ENCODE measurements around the gene TPST2. TPM values are rescaled to one million over a fixed set of nuclear protein-coding genes. Genes with fewer than 3 reads are reported as not detected.

The TPST2 gene
- total RNA-seq, 1 experiment from 2014 or later, result 55.9 TPM

DNA sequence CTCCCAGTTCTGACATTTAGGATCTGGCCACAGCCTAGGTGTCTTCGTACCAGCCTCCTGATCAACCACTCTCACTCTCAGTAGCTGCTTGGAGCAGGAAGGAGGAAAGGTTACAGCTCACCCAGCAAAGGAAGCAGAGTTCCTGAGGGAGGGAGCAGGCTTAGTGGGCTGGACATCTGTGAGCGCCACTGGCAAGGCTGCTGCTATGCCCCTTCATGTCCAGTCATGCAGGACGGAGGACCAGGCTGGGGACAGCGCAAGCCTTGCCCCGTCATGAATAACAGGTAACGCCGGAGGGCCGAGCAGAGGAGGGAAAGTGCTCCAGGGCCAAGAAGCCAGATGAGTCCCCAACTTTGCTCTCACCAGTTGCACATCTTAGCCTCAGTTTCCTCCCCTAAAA, 25.8 kb downstream of the TPST2 start:
- in situ Hi-C loops (cut with HindIII; ENCODE audit: low sequenced_read_pairs), result no loop called here
- DNase-seq (ENCODE audit: low spot score), result no peak

DNA sequence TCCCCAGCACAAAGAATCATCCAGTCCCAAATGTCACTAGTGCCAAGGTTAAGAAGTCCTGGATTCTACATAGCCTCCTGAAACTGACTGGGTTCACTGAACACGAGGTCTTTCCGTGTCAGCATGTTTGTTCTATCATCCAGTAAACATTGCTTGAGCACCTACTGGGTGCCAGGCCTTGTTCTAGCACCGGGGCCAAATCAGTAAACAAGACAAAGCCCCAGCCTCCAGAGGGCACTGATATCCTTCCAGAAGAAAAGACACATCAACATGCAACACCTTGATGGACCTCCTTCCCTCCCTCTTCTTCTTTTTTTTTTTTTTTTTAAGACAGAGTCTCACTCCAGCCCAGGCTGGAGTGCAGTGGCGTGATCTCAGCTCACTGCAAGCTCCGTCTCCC, 26.9 kb downstream of the TPST2 start:
- DNase-seq (ENCODE audit: low spot score), result no peak
- in situ Hi-C loops (cut with HindIII; ENCODE audit: low sequenced_read_pairs), result no loop called here

DNA sequence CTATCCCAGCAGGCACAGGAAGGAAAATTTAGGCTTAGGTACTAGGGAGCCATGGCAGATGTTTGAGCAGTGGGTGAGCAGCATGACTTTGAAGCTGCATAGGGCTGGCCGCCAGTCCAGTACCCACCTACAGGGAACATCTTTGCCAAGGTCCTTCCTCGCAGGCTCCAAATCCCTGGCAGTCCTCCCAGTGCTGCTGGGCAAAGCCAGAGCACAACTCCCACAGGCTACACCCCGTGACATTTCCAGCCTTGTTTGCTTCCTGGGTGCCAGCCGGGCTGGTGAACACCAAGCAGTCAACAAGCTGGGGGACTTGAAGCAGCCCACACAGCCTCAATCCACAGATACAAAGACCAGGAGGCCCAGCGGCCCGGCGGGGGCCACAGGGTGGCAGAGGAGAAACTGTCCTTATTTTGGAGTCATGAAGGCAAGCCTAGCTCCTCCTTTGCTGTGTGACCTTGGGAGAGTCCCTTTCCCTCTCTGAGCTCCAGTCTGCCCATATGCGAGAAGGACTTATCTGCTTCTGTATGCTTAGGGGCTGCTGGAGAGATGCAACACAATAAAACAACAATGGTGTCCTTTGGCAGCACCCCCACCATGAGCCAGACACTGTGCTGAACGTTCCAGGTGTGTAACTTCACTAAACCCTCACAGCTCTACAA, 28.0 kb downstream of the TPST2 start:
- in situ Hi-C loops (cut with HindIII; ENCODE audit: low sequenced_read_pairs), result no loop called here

DNA sequence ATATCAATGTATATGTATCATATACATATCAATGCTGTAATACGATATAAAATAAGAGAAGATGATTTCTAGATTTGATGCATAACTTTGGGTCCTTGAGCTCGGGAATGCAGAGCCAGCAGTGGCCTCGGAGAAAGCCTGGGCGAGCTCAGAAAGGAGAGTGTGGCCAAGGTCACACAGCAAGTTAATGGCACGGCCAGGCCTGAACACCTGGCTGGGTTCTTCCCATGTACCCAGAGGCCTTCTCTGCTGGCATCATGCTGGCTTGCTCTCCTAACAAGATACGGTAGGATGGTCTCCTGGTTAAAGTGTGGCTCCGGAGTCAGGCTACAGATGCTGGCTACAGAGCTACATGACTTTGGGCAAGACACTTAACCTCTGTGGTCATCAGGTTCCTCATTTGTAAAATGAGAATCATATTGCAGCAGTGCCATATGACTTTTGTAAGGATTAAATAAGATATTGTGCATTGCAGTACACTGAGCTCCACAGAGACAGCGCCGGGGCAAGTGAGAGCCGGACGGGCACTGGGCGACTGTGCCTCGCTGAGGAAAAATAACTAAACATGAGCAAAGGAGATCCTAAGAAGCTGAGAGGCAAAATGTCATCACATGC, 29.9 kb downstream of the TPST2 start:
- in situ Hi-C loops (cut with HindIII; ENCODE audit: low sequenced_read_pairs), result no loop called here
- DNase-seq (ENCODE audit: low spot score), result no peak

More for the DNA sequence above, 28.0 kb downstream of the TPST2 start:
- DNase-seq (ENCODE audit: low spot score), result no peak

DNA sequence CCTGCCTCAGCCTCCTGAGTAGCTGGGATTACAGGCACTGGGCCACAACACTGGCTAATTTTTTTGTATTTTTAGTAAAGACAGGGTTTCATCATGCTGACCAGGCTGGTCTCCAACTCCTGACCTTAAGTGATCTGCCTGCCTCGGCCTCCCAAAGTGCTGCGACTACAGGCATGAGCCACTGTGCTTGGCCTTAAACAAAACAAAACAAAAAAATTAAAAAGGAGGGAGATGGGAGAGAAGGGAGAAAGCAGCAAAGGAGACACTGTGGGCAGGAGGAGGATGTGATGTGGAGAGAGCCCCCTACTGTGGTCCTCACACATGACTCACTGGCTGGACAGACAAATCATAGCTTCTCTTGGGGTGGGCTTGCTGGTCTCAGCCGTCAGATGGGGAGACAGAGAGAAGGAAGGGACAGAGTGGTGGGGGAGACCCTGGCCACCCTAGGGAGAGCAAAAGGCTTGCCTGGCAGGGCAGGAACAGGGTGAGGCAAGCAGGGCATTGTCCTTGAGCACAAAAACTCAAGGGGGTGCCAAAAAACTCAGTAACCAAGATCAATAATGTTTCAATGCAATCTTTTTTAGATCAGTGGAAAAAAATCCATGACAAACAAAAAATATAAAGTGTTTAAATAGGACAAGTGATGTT, 31.6 kb downstream of the TPST2 start:
- in situ Hi-C loops (cut with HindIII; ENCODE audit: low sequenced_read_pairs), result no loop called here
- DNase-seq (ENCODE audit: low spot score), result no peak

DNA sequence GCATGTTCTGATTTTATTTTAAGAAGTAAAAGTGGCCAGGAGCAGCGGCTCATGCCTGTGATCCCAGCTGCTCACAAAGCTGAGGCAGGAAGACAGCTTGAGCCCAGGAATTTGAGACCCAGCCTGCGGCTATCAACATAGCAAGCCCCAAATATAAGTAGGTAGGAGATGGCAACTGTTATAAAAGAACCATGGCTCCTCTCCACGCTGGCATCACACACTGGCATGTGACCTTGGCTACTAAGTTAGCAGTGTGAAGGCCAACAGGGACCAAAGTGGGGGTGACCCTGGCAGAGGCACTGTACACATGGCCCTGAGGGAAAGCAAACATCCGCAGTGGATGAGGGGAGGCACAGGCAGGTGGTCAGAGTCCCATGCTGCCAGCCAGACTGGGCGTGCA, 33.0 kb downstream of the TPST2 start:
- no peak for DNase-seq (ENCODE audit: low spot score)
- in situ Hi-C loops (cut with HindIII; ENCODE audit: low sequenced_read_pairs), result no loop called here

DNA sequence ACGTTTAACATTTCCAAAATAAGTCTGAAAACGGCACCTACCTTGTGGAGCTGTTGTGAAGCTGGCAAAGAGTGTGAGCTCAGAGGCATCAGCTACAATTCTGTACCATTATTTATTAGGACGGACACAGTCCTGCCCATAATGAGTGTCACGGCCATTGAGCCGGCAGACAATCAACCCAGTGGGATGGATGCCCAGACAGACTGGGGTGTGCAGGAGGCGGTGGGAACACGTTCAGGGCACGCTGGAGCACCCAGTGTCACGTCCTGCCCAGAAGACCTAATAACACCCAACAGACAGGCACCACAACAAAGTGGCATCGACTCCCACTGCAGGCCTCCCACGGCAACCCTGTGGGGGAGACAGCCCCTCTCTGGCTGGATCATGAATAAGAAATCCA, 34.5 kb downstream of the TPST2 start:
- in situ Hi-C loops (cut with HindIII; ENCODE audit: low sequenced_read_pairs), result no loop called here
- no peak for DNase-seq (ENCODE audit: low spot score)

DNA sequence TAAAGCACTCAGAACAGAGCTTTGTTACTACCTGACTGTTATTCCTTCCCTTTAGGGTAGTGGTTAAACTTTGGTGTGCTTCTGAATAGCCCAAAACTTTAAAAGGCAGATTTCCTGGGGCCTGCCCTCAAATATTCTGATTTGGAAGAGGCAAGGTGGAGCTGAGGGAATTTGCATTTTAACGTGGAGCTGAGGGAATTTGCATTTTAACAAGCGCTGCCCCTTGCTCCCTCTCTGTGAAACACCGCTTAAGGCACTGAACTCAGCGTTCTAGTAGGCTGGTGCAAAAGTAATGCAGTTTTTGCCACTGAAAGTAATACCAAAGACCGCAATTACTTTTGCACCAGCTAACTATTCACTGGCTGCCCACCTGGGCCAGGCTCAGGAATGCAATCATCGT, 35.0 kb downstream of the TPST2 start:
- DNase-seq (ENCODE audit: low spot score), result no peak
- in situ Hi-C loops (cut with HindIII; ENCODE audit: low sequenced_read_pairs), result no loop called here

DNA sequence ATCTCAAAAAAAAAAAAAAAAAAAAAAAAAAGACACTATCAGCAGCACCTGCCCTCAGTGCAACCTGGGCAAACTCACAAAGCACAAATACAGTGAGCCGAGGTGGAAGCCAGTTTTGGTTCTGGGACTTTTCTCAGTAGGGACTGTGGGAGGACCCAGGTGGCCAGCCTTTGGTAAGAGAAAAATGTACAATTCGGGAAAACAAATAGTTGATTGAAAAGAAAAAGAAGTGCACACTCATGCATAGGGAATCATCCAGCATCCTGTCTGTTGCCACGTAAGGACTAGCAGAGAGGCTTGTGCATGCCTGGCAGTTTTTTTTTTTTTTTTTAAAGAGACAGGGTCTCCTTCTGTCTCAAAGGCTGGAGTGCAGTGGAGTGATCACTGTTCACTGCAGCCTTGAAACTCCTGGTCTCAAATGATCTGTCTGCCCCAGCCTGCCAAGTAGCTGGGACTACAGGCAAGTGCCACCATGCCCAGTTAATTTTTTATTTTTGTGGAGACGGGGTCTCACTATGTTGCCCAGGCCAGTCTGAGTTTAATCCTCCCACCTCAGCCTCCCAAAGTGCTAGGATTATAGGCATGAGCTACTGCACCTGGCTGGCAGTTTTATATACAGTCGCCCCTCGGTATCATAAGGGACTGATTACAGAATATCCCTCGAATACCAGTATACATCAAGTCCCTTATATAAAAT, 36.7 kb downstream of the TPST2 start:
- in situ Hi-C loops (cut with HindIII; ENCODE audit: low sequenced_read_pairs), result no loop called here
- no peak for DNase-seq (ENCODE audit: low spot score)

DNA sequence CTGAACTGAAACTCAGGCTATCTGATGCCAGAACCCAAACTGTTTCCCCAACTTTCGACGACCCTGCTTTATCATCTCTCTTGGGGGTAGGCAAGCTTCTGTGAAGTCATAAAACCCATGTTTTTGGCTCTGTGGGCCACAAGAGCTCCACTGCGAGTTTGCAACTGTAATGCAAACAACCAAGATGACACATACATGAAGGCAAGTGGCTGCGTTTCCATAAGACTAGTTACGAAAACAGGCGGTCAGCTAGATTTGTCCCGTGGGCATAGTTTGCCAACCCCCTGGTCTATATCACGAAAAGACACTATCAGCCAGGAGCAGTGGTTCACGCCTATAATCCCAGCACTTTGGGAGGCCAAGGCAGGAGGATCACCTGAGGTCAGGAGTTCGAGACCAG, 37.5 kb downstream of the TPST2 start:
- in situ Hi-C loops (cut with HindIII; ENCODE audit: low sequenced_read_pairs), result no loop called here
- DNase-seq (ENCODE audit: low spot score), result no peak

DNA sequence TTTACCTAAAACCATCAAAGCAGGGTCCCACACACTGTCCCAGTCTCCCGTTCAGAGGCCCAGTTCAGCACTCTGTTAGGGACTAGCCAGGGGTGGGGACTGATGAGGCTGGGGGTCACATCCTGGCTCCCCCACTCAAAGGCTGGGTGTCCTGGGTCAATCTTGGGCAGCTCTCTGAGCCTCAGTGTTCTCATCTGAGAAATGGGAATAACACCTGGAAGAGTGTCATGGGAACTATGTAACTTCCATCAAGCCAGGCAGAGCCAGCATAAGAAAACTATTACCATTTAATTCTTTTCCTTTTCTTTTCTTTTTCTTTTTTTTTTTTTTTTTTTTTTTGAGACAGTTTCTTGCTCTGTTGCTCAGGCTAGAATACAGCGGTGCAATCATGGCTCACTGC, 38.4 kb downstream of the TPST2 start:
- no peak for DNase-seq (ENCODE audit: low spot score)
- in situ Hi-C loops (cut with HindIII; ENCODE audit: low sequenced_read_pairs), result no loop called here

DNA sequence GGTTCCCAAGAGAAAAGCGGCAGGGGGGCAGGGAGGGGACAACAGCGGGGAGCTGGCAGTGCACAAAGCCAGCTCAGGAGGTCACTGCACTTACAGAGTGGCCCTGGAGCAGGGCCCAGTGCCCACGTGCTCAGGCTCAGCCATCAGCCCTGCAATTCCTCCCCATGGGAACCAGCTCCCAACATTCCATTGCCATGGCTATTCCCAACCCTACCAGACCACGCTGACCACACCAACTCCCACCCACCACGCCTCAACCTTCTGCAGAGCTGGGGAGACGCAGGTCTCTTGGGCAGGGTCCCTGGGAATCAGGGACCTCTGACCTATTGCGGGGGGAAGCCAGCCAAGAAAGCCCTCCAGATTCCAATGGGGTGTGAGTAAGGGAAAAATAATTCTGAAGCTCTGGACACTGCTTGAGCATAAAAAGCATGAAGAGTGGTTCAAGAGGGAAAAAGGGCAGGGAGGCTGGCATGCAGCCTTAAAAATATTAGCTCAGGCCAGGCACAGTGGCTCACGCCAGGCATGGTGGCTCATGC, 39.4 kb downstream of the TPST2 start:
- peak; percentile 22 for DNase-seq (ENCODE audit: low spot score)
- in situ Hi-C loops (cut with HindIII; ENCODE audit: low sequenced_read_pairs), result no loop called here

DNA sequence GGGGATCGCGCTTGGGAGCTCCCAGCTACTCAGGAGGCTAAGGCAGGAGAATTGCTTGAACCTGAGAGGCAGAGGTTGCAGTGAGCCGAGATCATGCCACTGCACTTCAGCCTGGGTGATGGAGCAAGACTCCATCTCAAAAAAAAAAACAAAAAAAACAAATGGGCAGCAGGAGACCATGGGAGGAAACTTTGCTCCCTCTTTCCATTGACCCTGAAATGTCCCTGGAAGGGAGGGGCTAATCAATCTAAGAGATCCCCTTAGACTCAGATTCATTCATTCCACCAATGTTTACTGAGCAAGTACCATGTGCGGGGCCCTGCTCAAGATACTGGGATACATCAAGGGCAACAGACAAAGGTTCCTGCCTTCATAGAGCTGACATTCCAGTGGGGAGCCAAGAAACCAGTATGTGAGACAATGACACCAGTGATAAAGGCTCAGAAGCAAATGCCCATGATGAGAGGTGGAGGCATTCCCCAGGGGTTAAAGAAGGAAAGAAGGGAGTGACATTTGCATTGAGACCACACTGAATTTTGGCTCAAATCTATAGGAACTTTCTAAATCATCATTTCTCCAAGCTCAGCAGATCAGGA, 39.9 kb downstream of the TPST2 start:
- no peak for DNase-seq (ENCODE audit: low spot score)
- in situ Hi-C loops (cut with HindIII; ENCODE audit: low sequenced_read_pairs), result no loop called here

DNA sequence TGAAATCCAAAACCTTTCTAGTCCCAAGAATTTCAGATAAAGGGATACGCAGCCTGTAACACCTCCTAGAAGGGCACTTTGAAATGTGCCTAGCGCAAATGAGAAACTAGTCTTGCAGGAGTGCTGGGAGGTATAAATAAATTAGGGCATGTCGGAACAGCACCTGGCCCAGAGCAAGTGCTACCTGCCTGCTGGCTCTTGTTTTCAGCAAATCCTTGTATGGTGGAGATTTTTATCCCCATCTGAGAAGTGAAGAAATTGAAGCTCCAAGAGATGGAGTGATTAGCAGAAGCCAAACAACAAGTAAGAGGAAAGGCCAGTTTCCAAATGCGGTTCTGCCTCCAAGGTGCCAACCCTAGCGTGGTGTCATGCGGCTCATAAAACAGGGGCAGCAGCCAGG, 40.9 kb downstream of the TPST2 start:
- no peak for DNase-seq (ENCODE audit: low spot score)
- in situ Hi-C loops (cut with HindIII; ENCODE audit: low sequenced_read_pairs), result no loop called here

DNA sequence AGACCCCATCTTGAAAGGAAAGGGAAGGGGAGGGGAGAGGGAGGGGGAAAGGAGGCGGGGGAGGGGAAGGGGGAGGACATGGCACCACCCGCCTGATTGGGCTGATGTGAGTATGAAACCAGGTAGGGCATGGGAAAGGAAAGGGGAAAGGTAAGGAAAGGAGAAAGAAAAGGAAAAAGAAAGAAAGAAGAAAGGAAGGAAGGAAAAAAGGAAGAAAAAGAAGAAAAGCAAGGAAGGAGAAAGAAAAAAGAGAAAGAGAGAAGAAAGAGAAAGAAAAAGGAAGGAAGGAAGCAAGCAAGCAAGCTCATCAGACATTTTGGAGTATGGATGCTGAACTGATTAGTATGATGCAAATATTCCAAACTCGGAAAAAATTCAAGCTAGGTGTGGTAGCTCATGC, 41.6 kb downstream of the TPST2 start:
- in situ Hi-C loops (cut with HindIII; ENCODE audit: low sequenced_read_pairs), result no loop called here
- no peak for DNase-seq (ENCODE audit: low spot score)

DNA sequence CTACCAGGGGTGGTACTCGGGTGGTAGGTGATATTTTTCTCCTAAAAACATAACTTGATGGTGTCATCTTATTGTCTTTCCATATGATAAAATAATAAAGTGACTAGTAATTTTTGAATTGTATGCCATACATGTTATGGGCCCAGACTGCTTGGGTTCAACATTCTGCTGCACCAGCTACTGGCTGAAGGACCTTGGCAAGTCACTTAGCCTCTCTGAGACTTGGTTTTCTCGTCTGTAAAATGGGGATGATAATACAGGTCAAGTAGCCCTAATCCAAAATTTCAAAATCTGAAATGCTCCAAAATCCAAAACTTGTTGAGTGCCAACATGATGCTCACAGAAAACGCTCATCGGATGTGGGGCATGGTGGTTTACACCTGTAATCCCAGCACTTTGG, 42.1 kb downstream of the TPST2 start:
- in situ Hi-C loops (cut with HindIII; ENCODE audit: low sequenced_read_pairs), result no loop called here
- DNase-seq (ENCODE audit: low spot score), result no peak

DNA sequence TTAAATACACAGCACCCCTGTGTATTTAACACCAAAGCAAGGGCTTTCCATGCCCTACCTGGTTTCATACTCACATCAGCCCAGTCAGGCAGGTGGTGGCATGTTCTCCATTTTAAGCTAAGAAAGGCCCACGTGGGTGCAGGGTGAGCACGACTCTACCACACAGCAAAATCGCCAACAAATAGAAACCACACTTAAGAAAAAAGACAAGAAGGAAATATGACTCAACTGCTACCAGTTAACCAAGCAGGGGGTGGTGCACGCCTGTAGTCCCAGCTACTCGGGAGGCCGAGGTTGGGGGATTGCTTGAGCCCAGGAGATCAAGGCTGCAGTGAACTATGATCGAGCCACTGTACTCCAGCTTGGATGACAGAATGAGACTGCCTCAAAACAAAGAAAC, 42.5 kb downstream of the TPST2 start:
- in situ Hi-C loops (cut with HindIII; ENCODE audit: low sequenced_read_pairs), result no loop called here

DNA sequence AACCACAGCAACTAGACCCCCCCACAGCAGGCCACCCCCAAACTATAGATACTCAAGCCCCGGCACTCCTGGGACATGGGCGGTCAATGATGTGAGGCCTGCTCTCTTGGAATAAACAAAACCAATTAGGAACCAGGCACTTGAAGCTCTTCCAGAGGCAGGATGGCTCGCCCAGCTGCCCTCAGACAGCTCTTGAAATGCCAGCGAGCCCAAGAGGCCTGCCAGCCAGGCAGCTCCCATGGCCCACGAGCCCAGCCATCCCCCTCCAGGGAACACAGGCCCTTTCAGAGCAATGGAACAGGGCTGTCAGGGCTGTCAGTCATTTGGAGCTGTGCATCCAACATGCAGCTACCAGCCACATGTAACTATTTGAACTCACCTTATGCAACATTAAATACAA, 43.6 kb downstream of the TPST2 start:
- in situ Hi-C loops (cut with HindIII; ENCODE audit: low sequenced_read_pairs), result no loop called here
- no peak for DNase-seq (ENCODE audit: low spot score)

More for the DNA sequence above, 42.5 kb downstream of the TPST2 start:
- no peak for DNase-seq (ENCODE audit: low spot score)

DNA sequence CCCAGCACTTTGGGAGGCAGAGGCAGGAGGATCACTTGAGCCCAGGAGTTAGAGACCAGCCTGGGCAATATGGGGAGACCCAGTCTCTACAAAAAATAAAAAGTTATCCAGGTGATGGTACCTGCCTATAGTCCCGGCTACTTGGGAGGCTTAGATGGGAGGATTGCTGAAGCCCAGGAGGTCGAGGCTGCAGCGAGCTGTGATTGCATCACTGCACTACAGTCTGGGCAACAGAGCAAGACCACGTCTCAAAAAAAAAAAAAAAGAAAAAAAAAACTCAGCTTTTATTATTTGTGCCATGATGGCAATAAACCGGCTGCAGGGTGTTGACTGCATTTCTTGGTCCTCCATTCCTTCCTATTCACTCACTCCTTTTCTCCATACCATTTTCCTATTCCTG, 44.1 kb downstream of the TPST2 start:
- in situ Hi-C loops (cut with HindIII; ENCODE audit: low sequenced_read_pairs), result no loop called here
- no peak for DNase-seq (ENCODE audit: low spot score)

DNA sequence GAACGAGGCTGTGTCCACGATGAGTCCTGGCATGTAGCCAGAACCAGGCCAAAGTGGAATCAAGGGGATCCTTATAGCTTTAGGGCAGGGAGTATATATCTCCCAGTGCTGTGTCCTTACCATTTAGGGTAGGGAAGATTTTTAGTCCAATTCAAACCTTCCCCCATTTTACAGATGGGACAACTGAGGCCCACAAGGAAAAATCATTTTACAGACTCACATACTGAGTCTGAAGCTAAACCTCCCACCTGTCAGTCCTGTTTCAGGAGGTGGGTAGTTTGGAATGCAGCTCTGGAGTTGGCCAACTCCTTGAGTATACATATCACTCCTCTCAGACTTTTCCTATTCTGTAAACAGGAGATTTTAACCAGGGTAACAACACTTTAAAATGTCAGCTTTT, 44.5 kb downstream of the TPST2 start:
- no peak for DNase-seq (ENCODE audit: low spot score)
- in situ Hi-C loops (cut with HindIII; ENCODE audit: low sequenced_read_pairs), result no loop called here
